ENCODE measurements around the gene IER2.
A peak's percentile ranks its signal among the peaks of the same experiment; 100 is the strongest.
"Not testable (repeated sequence)": the region's sequence is repeated elsewhere in the genome, so short reads cannot be mapped to it uniquely, and the experiment has no call there.

Gene IER2

GRCh38 chr19:13146763-13147563, 3.2 kb upstream of the IER2 start:
- DNase-seq: no peak

DNA sequence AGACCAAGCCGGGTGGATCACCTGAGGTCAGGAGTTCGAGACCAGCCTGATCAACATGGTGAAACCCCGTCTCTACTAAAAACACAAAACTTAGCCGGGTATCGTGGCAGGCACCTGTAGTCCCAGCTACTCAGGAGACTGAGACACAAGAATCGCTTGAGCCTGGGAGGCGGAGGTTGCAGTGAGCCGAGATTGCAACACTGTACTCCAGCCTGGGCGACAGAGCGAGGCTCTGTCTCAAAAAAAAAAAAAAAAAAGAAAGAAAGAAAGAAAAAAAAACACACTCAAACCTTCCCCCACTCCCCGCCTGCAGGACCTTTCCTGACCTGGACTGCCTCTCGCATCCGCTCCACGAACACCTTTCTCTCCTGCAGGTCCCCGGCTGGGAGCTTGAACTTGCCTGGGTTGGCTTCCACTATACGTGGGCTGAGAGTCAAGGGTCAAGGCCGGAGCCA, 1.0 kb upstream of the IER2 start:
- DNase-seq: not testable (repeated sequence)

DNA sequence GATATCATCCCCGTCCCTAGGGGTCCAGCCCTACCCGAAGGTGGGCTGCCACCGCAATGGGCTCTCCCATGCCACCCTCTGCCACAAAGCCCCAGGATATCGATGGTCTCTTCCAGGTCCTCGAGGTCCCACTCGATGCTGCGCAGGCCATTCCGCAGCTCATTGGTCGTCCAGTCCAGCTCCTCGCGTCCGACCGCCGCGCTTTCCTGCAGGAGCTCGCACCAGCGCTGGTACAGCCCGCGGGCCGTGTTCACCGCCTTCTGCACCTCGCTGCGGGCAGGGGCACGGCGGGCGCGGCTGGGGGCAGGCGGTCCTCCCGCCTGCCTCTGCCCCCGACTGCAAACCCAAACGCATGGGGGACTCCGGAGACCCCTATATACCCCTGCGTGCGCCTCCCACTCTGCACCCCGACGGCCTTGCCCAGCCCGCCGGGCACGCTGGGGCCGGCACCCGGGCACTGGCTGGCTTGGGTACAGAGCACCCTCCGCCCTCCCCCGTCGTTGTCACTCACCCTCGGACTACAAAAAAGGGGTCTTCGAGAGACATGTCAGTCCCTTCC, 504 bp upstream of the IER2 start:
- DNase-seq: peak; percentile 38

GRCh38 chr19:13150931-13151604, 857 bp downstream of the IER2 start:
- peak; percentile 28 for DNase-seq

DNA sequence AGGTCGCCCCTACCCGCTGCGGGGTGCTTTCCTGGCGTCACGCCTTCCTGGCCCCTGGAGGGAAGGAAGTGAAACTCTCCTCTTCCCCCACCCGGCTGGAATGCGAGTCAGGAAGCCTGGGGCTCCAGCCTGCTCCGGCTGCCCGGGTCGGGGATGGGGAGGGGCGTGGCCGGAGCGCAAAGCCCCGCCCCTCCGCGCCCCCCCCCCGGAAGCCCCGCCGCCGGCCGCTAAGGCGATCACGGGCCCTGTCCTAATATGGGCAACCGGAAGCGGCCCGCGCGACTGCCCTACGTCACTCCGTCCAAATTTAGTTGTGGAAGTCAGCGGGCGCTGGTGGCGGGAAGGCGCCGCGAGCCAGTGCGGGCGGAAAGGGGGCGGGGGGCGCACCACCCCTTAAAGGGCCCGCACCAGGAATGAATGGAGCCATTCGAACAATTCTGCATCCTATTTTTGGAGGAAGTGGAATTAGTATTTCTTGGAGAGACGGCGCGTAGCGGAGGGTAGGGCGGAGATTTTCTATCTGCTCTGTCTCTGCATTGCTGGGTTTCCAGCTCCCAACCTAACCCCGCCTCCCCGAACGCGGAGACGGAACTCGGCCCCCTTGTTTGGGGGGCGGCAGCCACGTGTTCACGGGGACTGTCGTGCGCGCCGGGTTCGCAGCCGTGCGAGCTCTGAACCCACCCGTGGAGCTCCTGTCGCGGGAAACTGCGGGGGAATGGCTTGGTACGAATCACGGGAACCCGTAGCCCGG, 1.6 kb downstream of the IER2 start:
- DNase-seq: peak; percentile 94

DNA sequence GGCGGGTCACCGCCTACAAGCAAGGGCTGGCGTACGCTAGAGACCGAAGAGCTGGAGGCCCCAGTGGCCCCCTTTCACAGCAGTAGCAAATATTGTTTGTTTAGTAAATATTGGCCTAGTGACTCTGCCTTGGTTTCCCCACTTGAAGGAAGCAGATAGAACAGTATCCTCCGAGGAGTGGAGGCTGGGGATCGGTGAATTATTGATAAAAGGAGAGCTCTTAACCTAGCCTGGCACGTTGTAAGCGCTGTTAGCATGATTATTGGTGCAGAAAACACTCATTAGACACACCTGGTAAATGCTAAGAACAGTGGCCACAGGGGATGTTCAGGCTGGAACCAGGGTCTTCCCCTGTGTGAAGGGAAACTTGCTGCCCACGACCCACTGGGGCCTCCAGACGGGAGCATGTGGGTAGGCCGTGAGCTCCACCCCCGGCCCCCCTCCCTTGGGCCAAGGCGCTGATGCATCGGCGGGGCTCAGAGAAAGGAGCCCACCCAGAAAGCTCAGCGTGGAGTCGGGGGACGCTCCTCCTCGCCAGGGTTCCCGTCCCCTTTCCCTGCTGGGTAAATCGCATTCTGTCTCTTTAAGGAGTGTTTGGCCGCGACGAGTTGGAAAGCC, 2.3 kb downstream of the IER2 start:
- no peak for DNase-seq

DNA sequence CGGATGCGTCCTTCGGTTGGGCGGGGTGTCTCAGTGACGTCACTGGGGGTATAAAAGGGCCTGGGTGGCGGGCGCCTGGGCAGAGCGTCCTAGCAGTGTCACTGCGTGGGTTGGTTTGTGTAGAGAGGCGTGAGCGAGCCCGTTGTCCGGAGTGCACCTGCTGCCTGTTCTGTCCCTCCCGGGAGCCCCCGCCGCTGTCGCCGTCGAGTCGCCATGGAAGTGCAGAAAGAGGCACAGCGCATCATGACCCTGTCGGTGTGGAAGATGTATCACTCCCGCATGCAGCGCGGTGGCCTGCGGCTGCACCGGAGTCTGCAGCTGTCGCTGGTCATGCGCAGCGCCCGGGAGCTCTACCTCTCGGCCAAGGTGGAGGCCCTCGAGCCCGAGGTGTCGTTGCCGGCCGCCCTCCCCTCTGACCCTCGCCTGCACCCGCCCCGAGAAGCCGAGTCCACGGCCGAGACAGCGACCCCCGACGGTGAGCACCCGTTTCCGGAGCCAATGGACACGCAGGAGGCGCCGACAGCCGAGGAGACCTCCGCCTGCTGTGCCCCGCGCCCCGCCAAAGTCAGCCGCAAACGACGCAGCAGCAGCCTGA, 2.9 kb downstream of the IER2 start:
- peak; percentile 93 for DNase-seq

GRCh38 chr19:13153569-13154240, 3.5 kb downstream of the IER2 start:
- DNase-seq: no peak

GRCh38 chr19:13154241-13154778, 4.1 kb downstream of the IER2 start:
- DNase-seq: peak; percentile 60

GRCh38 chr19:13154911-13155471, 4.8 kb downstream of the IER2 start:
- peak; percentile 86 for DNase-seq

DNA sequence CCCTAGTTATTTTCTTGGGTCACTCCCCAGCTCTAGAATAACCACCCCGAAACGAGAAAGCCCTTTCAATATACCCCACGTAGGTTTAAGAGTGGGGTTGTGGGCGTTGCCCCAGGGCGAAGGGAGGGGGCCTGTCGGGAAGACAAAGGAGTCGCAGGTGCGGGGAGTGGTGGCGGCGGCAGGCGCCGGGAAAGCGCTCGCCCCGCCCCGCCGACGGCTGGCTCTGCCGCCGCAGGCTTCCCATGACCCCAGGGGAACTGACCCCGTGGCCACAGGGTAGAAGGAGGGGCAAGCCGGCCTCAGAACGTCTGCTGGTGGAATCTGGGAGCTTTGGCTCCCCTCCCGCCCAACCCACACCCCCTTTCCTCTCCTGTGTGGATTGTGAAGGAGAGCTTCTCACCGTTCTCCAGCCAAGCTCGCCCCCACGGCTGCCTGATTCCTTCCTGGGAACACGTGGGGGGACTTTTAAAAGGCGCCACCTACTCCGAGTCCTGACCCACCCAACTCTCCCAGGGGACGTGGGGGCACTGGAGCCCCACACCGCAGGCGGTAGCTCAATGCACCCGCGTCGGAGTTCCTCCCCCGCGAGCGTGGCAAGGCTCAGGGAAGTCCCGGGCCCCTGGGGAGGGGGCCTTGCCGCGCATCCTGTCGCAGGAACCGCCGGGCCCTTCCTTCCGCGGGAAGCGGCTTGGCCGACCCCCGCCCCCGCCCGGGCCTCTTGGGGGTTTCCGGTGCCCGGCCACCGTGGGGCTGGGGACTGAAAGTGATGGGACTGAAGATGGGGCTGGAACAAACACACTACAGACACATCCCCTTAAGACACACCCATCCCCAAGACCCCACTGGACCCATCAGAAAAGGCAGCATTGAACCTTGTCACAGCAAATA, 5.5 kb downstream of the IER2 start:
- DNase-seq: peak; percentile 62

- no peak for DNase-seq
Measured at GRCh38 chr19:13159713-13160112, 9.5 kb downstream of the IER2 start.

DNA sequence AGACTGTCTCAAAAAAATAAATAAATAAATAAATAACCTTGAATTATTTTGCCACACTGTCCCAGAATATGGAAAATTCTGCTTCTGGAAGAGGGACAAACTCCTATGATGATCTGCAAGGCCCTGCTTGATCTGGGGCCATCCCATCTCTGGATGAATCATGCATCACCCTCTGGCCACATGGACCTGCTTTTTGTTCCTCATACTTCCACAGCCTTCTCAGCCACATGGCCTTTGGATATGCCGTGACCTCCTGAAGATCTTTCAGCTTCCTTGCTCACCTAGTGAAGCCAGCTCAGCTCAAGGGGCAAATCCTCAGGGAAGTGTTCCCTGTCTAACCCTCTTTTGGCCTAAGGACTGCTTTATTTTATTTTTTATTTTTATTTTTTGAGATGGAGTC, 10.3 kb downstream of the IER2 start:
- DNase-seq: no peak

GRCh38 chr19:13162724-13163608, 12.8 kb downstream of the IER2 start:
- peak; percentile 84 for DNase-seq

DNA sequence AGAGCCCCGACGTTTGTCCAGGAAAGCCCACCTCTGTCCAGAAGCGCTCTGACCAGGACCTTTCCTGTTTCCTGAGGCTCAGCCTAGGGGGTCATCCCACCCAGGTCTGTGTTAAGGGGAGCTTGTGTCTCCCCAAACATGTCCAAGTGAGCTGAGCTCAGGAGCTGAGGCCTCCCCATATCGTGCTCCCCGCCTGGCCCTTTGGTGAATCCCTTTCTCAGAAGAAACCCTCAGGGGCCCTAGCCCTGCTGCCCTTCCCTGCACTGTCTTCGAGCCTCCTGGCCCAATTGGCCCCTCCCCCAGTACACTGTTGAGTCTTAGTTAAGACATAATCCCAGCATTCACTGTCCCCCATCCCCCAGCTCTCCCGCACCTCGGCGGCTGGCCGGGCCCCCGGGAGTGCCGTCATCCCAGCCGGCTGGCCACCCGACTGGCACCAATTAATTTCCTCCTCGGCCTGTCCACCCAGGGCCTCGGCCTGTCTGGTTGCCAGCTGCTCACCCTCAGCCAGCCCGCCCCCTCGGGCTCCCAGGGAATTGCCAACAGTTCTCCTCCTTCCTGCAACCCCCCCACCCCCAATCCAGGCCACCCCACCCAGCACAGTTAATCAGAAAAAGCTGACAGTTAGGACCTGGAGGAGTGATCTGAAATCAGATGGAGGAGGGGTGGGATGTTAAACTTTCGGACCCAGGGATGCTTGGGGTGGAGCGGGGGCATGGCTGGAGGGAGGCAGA, 13.6 kb downstream of the IER2 start:
- peak; percentile 48 for DNase-seq

- peak; percentile 36 for DNase-seq
Measured at GRCh38 chr19:13164343-13165161, 14.3 kb downstream of the IER2 start.

All from stimulated activated naive CD4-positive, alpha-beta T cell treated with Interleukin-2 at 50 U/mL for 16 hours (primary cell).